ENCODE measurements around the gene TRIM24.
"Not testable (repeated sequence)": the region's sequence is repeated elsewhere in the genome, so short reads cannot be mapped to it uniquely, and the experiment has no call there.

The TRIM24 gene

GRCh38 chr7:138472292-138473079 lies 12.4 kb downstream of the TRIM24 start:
- TF ChIP-seq POLR2A (IDR thresholded peaks at IDR 0.05; ENCODE audit: low read depth, low read length): no peak
- no peak for DNase-seq (ENCODE audit: insufficient read length, low spot score)
- no peak for FAIRE-seq

- FAIRE-seq: no peak
- no peak for TF ChIP-seq POLR2A (IDR thresholded peaks at IDR 0.05; ENCODE audit: low read depth, low read length)
- no peak for DNase-seq (ENCODE audit: insufficient read length, low spot score)
Measured at GRCh38 chr7:138475377-138475776, 15.3 kb downstream of the TRIM24 start.

GRCh38 chr7:138477081-138477578 lies 17.1 kb downstream of the TRIM24 start:
- DNase-seq (ENCODE audit: insufficient read length, low spot score) (no peak), FAIRE-seq (no peak)
- TF ChIP-seq POLR2A (IDR thresholded peaks at IDR 0.05; ENCODE audit: low read depth, low read length): no peak

GRCh38 chr7:138477581-138477980 lies 17.5 kb downstream of the TRIM24 start:
- TF ChIP-seq POLR2A (IDR thresholded peaks at IDR 0.05; ENCODE audit: low read depth, low read length): no peak
- FAIRE-seq (no peak), DNase-seq (ENCODE audit: insufficient read length, low spot score) (no peak)

GRCh38 chr7:138478499-138478908 lies 18.4 kb downstream of the TRIM24 start:
- FAIRE-seq: no peak

GRCh38 chr7:138480527-138480926 lies 20.5 kb downstream of the TRIM24 start:
- TF ChIP-seq POLR2A (IDR thresholded peaks at IDR 0.05; ENCODE audit: low read depth, low read length): no peak
- DNase-seq (ENCODE audit: insufficient read length, low spot score): no peak
- FAIRE-seq: no peak

More at GRCh38 chr7:138478499-138478908, 18.4 kb downstream of the TRIM24 start:
- no peak for TF ChIP-seq POLR2A (IDR thresholded peaks at IDR 0.05; ENCODE audit: low read depth, low read length)
- DNase-seq (ENCODE audit: insufficient read length, low spot score): no peak

- DNase-seq (ENCODE audit: insufficient read length, low spot score) (no peak), FAIRE-seq (no peak)
- no peak for TF ChIP-seq POLR2A (IDR thresholded peaks at IDR 0.05; ENCODE audit: low read depth, low read length)
Measured at GRCh38 chr7:138481447-138482380, 21.7 kb downstream of the TRIM24 start.

GRCh38 chr7:138483531-138483930 lies 23.5 kb downstream of the TRIM24 start:
- DNase-seq (ENCODE audit: insufficient read length, low spot score) (no peak), FAIRE-seq (no peak)
- TF ChIP-seq POLR2A (IDR thresholded peaks at IDR 0.05; ENCODE audit: low read depth, low read length): no peak

- not testable (repeated sequence) for FAIRE-seq; DNase-seq (ENCODE audit: insufficient read length, low spot score)
Measured at GRCh38 chr7:138485508-138485907, 25.4 kb downstream of the TRIM24 start.

GRCh38 chr7:138489139-138489538 lies 29.1 kb downstream of the TRIM24 start:
- FAIRE-seq; DNase-seq (ENCODE audit: insufficient read length, low spot score): not testable (repeated sequence)

GRCh38 chr7:138491612-138492386 lies 31.7 kb downstream of the TRIM24 start:
- FAIRE-seq (no peak), DNase-seq (ENCODE audit: insufficient read length, low spot score) (no peak)
- no peak for TF ChIP-seq POLR2A (IDR thresholded peaks at IDR 0.05; ENCODE audit: low read depth, low read length)

- DNase-seq (ENCODE audit: insufficient read length, low spot score) (no peak), FAIRE-seq (no peak)
- TF ChIP-seq POLR2A (IDR thresholded peaks at IDR 0.05; ENCODE audit: low read depth, low read length): no peak
Measured at GRCh38 chr7:138492423-138492822, 32.4 kb downstream of the TRIM24 start.

GRCh38 chr7:138493535-138493934 lies 33.5 kb downstream of the TRIM24 start:
- TF ChIP-seq POLR2A (IDR thresholded peaks at IDR 0.05; ENCODE audit: low read depth, low read length): no peak
- DNase-seq (ENCODE audit: insufficient read length, low spot score) (no peak), FAIRE-seq (no peak)

GRCh38 chr7:138495485-138495884 lies 35.4 kb downstream of the TRIM24 start:
- DNase-seq (ENCODE audit: insufficient read length, low spot score) (no peak), FAIRE-seq (no peak)
- no peak for TF ChIP-seq POLR2A (IDR thresholded peaks at IDR 0.05; ENCODE audit: low read depth, low read length)
